A549 (cell line): ENCODE data around the gene PRDX2.

Source experiments
- CEBPB ChIP-seq, 2 experiments: fragments of >200 bp in 1 of 2; sonication (Bioruptor Twin) in 1 of 2; formaldehyde crosslinking in 1 of 2; IDR thresholded peaks; 2 replicates each; pipeline ENCODE4 v1.6.1; 2012 to 2016
- EP300 ChIP-seq, 2 experiments: fragments of >200 bp; sonication (Bioruptor Twin); formaldehyde crosslinking; IDR thresholded peaks; 2 replicates in 1 of 2; 3 replicates in 1 of 2; pipeline ENCODE4 v1.6.1; 2016 to 2017
- FOSL2 ChIP-seq, 2 experiments: fragments of 450-650 bp in 1 of 2; fragments of >200 bp in 1 of 2; sonication (Bioruptor Twin) in 1 of 2; formaldehyde crosslinking; IDR thresholded peaks; 2 replicates each; pipeline versions ENCODE4 v1.5.0 to v1.6.1; 2016 to 2020; ENCODE audit warnings: mild to moderate bottlenecking in 1 of 2, moderate library complexity in 1 of 2
- FOXS1 ChIP-seq: fragments of 250-450 bp; sonication (Bioruptor Pico); IDR thresholded peaks from 2 replicates; pipeline ENCODE4 v1.5.0; 2020; ENCODE audit warnings: mild to moderate bottlenecking, moderate library complexity
- HDAC2 ChIP-seq: fragments of 200-600 bp; sonication (generic); IDR thresholded peaks from 2 replicates; pipeline ENCODE4 v1.6.1; 2016
- HMGXB4 ChIP-seq: fragments of 250-450 bp; sonication (Bioruptor Pico); IDR thresholded peaks from 2 replicates; pipeline ENCODE4 v1.5.0; 2021; ENCODE audit warnings: mild to moderate bottlenecking, moderate library complexity, borderline replicate concordance
- JUNB ChIP-seq: fragments of >200 bp; sonication (Bioruptor Twin); formaldehyde crosslinking; IDR thresholded peaks from 2 replicates; pipeline ENCODE4 v1.6.1; 2016
- MYC ChIP-seq: IDR thresholded peaks from 2 replicates; pipeline ENCODE4 v1.6.1; 2012; ENCODE audit warnings: mild to moderate bottlenecking, inconsistent platforms, low read length, improper control_type of control experiment, borderline replicate concordance
- POLR2A ChIP-seq: IDR thresholded peaks from 2 replicates; pipeline ENCODE4 v1.6.1; 2012; ENCODE audit warnings: mild to moderate bottlenecking, low read length
- RNF2 ChIP-seq: fragments of 200-600 bp; sonication (generic); IDR thresholded peaks from 2 replicates; pipeline ENCODE4 v1.6.1; 2016; ENCODE audit warnings: low read depth, mild to moderate bottlenecking, antibody characterized with exemption, moderate library complexity, borderline replicate concordance
- TP53 ChIP-seq: fragments of 250-450 bp; sonication (Bioruptor Pico); IDR thresholded peaks from 2 replicates; pipeline ENCODE4 v1.5.0; 2021; ENCODE audit warnings: mild to moderate bottlenecking, moderate library complexity
- TF ChIP-seq, protein P1 (sequence below): fragments of >200 bp; sonication (Bioruptor Twin); formaldehyde crosslinking; IDR thresholded peaks from 3 replicates; pipeline ENCODE4 v1.5.1; 2016

- TF ChIP-seq, protein P1, sequence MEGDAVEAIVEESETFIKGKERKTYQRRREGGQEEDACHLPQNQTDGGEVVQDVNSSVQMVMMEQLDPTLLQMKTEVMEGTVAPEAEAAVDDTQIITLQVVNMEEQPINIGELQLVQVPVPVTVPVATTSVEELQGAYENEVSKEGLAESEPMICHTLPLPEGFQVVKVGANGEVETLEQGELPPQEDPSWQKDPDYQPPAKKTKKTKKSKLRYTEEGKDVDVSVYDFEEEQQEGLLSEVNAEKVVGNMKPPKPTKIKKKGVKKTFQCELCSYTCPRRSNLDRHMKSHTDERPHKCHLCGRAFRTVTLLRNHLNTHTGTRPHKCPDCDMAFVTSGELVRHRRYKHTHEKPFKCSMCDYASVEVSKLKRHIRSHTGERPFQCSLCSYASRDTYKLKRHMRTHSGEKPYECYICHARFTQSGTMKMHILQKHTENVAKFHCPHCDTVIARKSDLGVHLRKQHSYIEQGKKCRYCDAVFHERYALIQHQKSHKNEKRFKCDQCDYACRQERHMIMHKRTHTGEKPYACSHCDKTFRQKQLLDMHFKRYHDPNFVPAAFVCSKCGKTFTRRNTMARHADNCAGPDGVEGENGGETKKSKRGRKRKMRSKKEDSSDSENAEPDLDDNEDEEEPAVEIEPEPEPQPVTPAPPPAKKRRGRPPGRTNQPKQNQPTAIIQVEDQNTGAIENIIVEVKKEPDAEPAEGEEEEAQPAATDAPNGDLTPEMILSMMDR: no peak
- no peak for TF ChIP-seq HMGXB4
- peak in 1 of 2 experiments; percentile 72; a peak in 2 of 5 replicates for TF ChIP-seq EP300 (IDR thresholded peaks at IDR 0.05)
- TF ChIP-seq HDAC2: no peak
- TF ChIP-seq MYC: no peak
- no peak for TF ChIP-seq CEBPB (IDR thresholded peaks at IDR 0.05)
- no peak for TF ChIP-seq JUNB
- TF ChIP-seq POLR2A: no peak
- TF ChIP-seq FOXS1 (CRISPR knock-in tag): no peak
- no peak for TF ChIP-seq FOSL2 (IDR thresholded peaks at IDR 0.05)
- TF ChIP-seq FOSL2 (CRISPR knock-in tag; IDR thresholded peaks at IDR 0.05): no peak; the same call in 1 of the 2 replicates
- TF ChIP-seq TP53: no peak
- no peak for TF ChIP-seq RNF2
Observed at GRCh38 chr19:12788682-12789097, 12.9 kb downstream of the PRDX2 start.
